Measurements from ENCODE around the gene GREM2. TPM values are rescaled to one million over a fixed set of nuclear protein-coding genes. Genes with fewer than 3 reads are reported as not detected.

Gene GREM2
- total RNA-seq, 1 donor from 2014 or later = not detected

DNA sequence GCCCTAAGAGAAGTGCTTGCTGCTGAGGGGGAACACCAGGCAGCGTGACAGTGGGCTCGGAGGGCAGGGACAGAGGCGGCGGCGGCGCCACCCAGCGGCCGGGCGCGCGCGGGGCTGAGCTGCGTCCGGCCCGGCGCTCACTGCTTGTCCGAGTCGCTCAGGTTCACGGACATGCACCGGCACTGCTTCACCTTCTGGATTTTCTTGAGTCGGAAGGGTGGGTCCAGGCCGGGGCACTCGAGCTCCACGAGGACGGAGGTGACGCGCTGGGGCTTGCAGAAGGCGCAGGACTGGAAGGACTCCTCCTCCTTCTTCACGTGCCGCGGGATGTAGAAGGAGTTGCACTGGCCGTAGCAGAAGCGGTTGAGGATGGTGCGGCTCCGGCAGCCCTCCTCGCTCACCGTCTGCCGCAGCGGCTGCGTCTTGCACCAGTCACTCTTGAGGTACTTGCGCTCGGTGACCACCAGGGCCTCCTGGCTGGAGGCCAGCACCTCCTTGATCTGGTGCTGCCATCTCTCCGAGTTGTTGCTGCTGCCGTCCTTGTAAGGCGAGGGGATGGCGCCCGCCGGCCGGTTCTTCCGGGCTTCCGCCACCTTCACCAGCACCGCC, 119.0 kb downstream of the GREM2 start:
- H3K4me3 Mint-ChIP-seq = no peak overlapping the region
- ATAC-seq (ENCODE audit: low read depth) (no peak), DNase-seq (no peak)
- intact Hi-C loops (cut with micrococcal nuclease) = no loop called here
- POLR2A ChIA-PET = no interaction called here
- no peaks in the 10 kb centered on the region for H3K4me1 Mint-ChIP-seq
- H3K9me3 Mint-ChIP-seq = peaks cover 6% of the 10 kb centered on the region
- CTCF ChIA-PET = no interaction called here
- TF ChIP-seq CTCF (IDR thresholded peaks at IDR 0.05) = no peak
- no peak overlapping the region for H3K27ac Mint-ChIP-seq
- no peaks in the 10 kb centered on the region for H3K27me3 Mint-ChIP-seq
- no peaks in the 10 kb centered on the region for H3K36me3 Mint-ChIP-seq (ENCODE audit: low read depth)

GRCh38 chr1:240491796-240492195, 120.2 kb downstream of the GREM2 start:
- H3K9me3 Mint-ChIP-seq = peaks cover 7% of the 10 kb centered on the region
- CTCF ChIA-PET = no interaction called here
- no peak overlapping the region for H3K4me3 Mint-ChIP-seq
- TF ChIP-seq CTCF (IDR thresholded peaks at IDR 0.05) = no peak
- H3K27me3 Mint-ChIP-seq = no peaks in the 10 kb centered on the region
- no peaks in the 10 kb centered on the region for H3K36me3 Mint-ChIP-seq (ENCODE audit: low read depth)
- ATAC-seq (ENCODE audit: low read depth) (no peak), DNase-seq (no peak)
- POLR2A ChIA-PET = no interaction called here
- no peak overlapping the region for H3K27ac Mint-ChIP-seq
- intact Hi-C loops (cut with micrococcal nuclease) = no loop called here
- H3K4me1 Mint-ChIP-seq = no peaks in the 10 kb centered on the region

- Mint-ChIP-seq H3K4me3 (no peak overlapping the region), H3K4me1 (no peaks in the 10 kb centered on the region), H3K27me3 (no peaks in the 10 kb centered on the region), H3K36me3 (ENCODE audit: low read depth) (no peaks in the 10 kb centered on the region), H3K27ac (no peak overlapping the region), H3K9me3 (peaks cover 7% of the 10 kb centered on the region)
- intact Hi-C loops (cut with micrococcal nuclease) = no loop called here
- CTCF ChIA-PET = no interaction called here
- TF ChIP-seq CTCF (IDR thresholded peaks at IDR 0.05) = no peak
- ATAC-seq (ENCODE audit: low read depth) (no peak), DNase-seq (no peak)
- POLR2A ChIA-PET = no interaction called here
Observed at GRCh38 chr1:240491156-240491555, 120.8 kb downstream of the GREM2 start.

DNA sequence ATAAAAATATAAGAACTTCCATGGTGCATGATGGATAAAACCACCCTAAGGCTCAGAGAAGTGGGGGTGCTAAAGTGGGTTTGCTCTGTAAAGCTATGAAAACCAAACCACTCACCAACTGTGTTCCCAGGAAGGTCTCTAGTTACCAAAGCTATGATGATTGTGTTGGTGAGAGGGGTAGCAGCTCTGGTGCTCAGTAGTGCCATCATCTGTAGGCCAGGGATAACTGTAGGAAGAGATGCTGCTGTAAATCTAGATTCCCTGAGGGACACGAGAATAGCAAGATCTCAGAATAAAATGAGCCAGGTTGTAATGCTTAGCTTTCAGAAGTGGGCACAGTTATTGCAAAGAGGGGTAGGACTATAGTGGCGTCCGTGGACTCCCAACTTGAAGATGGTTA, 124.5 kb downstream of the GREM2 start:
- ATAC-seq (ENCODE audit: low read depth) = no peak
- ChIA-PET CTCF (no interaction called here), POLR2A (no interaction called here)
- no peak for TF ChIP-seq CTCF (IDR thresholded peaks at IDR 0.05)
- peaks cover 7% of the 10 kb centered on the region for H3K9me3 Mint-ChIP-seq
- intact Hi-C loops (cut with micrococcal nuclease) = no loop called here
- H3K36me3 Mint-ChIP-seq (ENCODE audit: low read depth) = no peaks in the 10 kb centered on the region
- no peaks in the 10 kb centered on the region for H3K4me1 Mint-ChIP-seq
- no peaks in the 10 kb centered on the region for H3K27me3 Mint-ChIP-seq
- no peak overlapping the region for H3K27ac Mint-ChIP-seq
- H3K4me3 Mint-ChIP-seq = no peak overlapping the region
- DNase-seq = no peak

DNA sequence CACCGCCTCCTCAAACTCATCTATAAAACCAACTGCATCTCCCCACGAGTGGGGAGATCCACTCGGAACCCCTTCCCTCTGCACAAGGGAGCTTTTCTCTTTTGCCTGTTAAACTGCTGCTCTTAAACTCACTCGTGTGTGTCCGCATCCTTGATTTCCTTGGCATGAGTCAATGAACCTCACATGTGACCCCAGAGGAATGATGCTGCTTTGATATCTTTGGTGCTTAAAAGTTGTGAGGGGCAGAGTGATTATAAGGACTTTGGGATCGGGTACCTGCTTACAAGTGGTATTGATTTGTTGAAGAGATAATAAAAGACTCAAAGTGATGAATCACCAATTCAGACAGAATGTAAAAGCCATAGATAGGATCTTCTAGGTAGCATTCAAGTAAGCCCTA, 125.3 kb downstream of the GREM2 start:
- TF ChIP-seq CTCF (IDR thresholded peaks at IDR 0.05) = no peak
- no peaks in the 10 kb centered on the region for H3K4me1 Mint-ChIP-seq
- no peak overlapping the region for H3K27ac Mint-ChIP-seq
- DNase-seq (no peak), ATAC-seq (ENCODE audit: low read depth) (no peak)
- peaks cover 4% of the 10 kb centered on the region for H3K9me3 Mint-ChIP-seq
- no peaks in the 10 kb centered on the region for H3K27me3 Mint-ChIP-seq
- ChIA-PET POLR2A (no interaction called here), CTCF (no interaction called here)
- intact Hi-C loops (cut with micrococcal nuclease) = no loop called here
- no peak overlapping the region for H3K4me3 Mint-ChIP-seq
- H3K36me3 Mint-ChIP-seq (ENCODE audit: low read depth) = no peaks in the 10 kb centered on the region
